ENCODE data around the gene SLC30A3. TPM values are rescaled to one million over a fixed set of nuclear protein-coding genes. Genes with fewer than 3 reads are reported as not detected.

SLC30A3 gene
- total and polyA plus RNA-seq, 10 of the 15 experiments (the other 5 are each of a cell fraction or from before 2014, with no cell fraction given): 0.23 TPM; not detected in 9

DNA sequence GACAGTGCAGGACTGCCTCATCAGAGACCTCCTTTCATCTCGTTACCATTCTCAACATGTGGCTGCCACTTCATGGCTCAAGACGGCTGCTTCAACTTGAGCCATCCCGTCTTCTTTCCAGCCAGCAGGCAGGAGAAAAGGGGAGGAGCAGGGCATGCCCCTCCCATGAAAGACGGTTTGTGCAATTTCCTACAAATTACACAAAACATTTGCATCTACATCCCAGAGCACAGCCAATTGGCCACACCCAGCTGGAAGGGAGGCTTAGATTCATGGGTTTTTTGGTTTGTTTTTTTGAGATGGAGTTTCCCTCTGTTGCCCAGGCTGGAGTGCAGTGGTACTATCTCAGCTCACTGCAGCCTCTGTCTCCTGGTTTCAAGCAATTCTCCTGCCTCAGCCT lies 33.6 kb upstream of the SLC30A3 start (continued):
- TF ChIP-seq, protein P1, sequence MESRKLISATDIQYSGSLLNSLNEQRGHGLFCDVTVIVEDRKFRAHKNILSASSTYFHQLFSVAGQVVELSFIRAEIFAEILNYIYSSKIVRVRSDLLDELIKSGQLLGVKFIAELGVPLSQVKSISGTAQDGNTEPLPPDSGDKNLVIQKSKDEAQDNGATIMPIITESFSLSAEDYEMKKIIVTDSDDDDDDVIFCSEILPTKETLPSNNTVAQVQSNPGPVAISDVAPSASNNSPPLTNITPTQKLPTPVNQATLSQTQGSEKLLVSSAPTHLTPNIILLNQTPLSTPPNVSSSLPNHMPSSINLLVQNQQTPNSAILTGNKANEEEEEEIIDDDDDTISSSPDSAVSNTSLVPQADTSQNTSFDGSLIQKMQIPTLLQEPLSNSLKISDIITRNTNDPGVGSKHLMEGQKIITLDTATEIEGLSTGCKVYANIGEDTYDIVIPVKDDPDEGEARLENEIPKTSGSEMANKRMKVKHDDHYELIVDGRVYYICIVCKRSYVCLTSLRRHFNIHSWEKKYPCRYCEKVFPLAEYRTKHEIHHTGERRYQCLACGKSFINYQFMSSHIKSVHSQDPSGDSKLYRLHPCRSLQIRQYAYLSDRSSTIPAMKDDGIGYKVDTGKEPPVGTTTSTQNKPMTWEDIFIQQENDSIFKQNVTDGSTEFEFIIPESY (IDR thresholded peaks at IDR 0.05): no peak
- no peak for TF ChIP-seq SRF (IDR thresholded peaks at IDR 0.05; ENCODE audit: low read depth in 2 of 2, low read length in 2 of 2)
- TF ChIP-seq, protein P2, sequence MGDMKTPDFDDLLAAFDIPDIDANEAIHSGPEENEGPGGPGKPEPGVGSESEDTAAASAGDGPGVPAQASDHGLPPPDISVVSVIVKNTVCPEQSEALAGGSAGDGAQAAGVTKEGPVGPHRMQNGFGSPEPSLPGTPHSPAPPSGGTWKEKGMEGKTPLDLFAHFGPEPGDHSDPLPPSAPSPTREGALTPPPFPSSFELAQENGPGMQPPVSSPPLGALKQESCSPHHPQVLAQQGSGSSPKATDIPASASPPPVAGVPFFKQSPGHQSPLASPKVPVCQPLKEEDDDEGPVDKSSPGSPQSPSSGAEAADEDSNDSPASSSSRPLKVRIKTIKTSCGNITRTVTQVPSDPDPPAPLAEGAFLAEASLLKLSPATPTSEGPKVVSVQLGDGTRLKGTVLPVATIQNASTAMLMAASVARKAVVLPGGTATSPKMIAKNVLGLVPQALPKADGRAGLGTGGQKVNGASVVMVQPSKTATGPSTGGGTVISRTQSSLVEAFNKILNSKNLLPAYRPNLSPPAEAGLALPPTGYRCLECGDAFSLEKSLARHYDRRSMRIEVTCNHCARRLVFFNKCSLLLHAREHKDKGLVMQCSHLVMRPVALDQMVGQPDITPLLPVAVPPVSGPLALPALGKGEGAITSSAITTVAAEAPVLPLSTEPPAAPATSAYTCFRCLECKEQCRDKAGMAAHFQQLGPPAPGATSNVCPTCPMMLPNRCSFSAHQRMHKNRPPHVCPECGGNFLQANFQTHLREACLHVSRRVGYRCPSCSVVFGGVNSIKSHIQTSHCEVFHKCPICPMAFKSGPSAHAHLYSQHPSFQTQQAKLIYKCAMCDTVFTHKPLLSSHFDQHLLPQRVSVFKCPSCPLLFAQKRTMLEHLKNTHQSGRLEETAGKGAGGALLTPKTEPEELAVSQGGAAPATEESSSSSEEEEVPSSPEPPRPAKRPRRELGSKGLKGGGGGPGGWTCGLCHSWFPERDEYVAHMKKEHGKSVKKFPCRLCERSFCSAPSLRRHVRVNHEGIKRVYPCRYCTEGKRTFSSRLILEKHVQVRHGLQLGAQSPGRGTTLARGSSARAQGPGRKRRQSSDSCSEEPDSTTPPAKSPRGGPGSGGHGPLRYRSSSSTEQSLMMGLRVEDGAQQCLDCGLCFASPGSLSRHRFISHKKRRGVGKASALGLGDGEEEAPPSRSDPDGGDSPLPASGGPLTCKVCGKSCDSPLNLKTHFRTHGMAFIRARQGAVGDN (IDR thresholded peaks at IDR 0.05): no peak
- no peak for TF ChIP-seq ASH2L (IDR thresholded peaks at IDR 0.05; ENCODE audit: borderline replicate concordance, low read depth)

DNA sequence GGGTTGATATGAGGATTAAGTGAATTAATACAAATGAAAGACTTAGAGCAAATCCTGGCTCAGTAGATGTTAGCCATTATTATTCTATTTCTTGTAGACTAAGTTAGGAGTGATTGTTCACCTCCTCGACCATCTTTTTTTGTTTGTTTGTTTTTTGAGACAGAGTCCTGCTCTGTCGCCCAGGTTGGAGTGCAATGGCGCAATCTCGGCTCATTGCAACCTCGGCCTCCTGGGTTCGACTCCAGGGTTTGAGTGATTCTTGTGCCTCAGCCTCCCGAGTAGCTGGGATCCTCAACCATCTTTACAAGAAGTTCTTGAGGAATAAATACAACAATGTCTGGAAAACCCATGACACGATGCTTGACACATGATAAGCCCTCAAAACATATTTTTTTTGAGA lies 32.1 kb upstream of the SLC30A3 start:
- BruUV-seq (replicated peaks): no TSS peak
- Histone ChIP-seq H3K27me3 (replicated peaks in 1 of 2; ENCODE audit: control insufficient read depth in 2 of 2, insufficient read depth in 2 of 2, low read length in 1 of 2) (no peaks in the 10 kb centered on the region; a peak in 2 of 4 replicates), H2AFZ (ENCODE audit: control insufficient read depth, low read depth, low read length) (no peak overlapping the region), H4K20me1 (ENCODE audit: control insufficient read depth, insufficient read depth) (no peaks in the 10 kb centered on the region), H3K9me3 (replicated peaks; ENCODE audit: control insufficient read depth, insufficient read depth, low read length) (no peaks in the 10 kb centered on the region), H3K27ac (ENCODE audit: control insufficient read depth, insufficient read depth) (no peak overlapping the region), H3K36me3 (ENCODE audit: control insufficient read depth in 2 of 2, insufficient read depth in 2 of 2, low read length in 1 of 2) (no peaks in the 10 kb centered on the region), H3K4me2 (ENCODE audit: control insufficient read depth, insufficient read depth) (no peak overlapping the region), H3K79me2 (ENCODE audit: control insufficient read depth, insufficient read depth, low read length) (no peaks in the 10 kb centered on the region), H3K4me3 (no peak overlapping the region), H3K9ac (ENCODE audit: control insufficient read depth, insufficient read depth, low read length) (no peak overlapping the region), H3K4me1 (ENCODE audit: control insufficient read depth, insufficient read depth, low read length) (no peaks in the 10 kb centered on the region)
- TF ChIP-seq ZZZ3 (IDR thresholded peaks at IDR 0.05; ENCODE audit: control insufficient read depth, insufficient read length, low read depth) (no peak), EZH2 (IDR thresholded peaks at IDR 0.05; ENCODE audit: borderline replicate concordance, control insufficient read depth, low read depth, low read length) (no peak), ETV6 (conservative IDR thresholded peaks at IDR 0.05 in 1 of 2, IDR thresholded peaks at IDR 0.05 in 1 of 2; ENCODE audit: borderline replicate concordance in 1 of 2, low read depth in 1 of 2) (no peak), BACH1 (IDR thresholded peaks at IDR 0.05; ENCODE audit: borderline replicate concordance) (no peak), SRF (IDR thresholded peaks at IDR 0.05; ENCODE audit: low read depth in 2 of 2, low read length in 2 of 2) (no peak), NR2C1 (IDR thresholded peaks at IDR 0.05) (no peak), SREBF1 (IDR thresholded peaks at IDR 0.05; ENCODE audit: low read length) (no peak), RBBP5 (conservative IDR thresholded peaks at IDR 0.05) (no peak), EGR1 (IDR thresholded peaks at IDR 0.05; ENCODE audit: borderline replicate concordance in 1 of 2, low read depth in 2 of 2, low read length in 2 of 2) (no peak)
- TF ChIP-seq, protein P3, sequence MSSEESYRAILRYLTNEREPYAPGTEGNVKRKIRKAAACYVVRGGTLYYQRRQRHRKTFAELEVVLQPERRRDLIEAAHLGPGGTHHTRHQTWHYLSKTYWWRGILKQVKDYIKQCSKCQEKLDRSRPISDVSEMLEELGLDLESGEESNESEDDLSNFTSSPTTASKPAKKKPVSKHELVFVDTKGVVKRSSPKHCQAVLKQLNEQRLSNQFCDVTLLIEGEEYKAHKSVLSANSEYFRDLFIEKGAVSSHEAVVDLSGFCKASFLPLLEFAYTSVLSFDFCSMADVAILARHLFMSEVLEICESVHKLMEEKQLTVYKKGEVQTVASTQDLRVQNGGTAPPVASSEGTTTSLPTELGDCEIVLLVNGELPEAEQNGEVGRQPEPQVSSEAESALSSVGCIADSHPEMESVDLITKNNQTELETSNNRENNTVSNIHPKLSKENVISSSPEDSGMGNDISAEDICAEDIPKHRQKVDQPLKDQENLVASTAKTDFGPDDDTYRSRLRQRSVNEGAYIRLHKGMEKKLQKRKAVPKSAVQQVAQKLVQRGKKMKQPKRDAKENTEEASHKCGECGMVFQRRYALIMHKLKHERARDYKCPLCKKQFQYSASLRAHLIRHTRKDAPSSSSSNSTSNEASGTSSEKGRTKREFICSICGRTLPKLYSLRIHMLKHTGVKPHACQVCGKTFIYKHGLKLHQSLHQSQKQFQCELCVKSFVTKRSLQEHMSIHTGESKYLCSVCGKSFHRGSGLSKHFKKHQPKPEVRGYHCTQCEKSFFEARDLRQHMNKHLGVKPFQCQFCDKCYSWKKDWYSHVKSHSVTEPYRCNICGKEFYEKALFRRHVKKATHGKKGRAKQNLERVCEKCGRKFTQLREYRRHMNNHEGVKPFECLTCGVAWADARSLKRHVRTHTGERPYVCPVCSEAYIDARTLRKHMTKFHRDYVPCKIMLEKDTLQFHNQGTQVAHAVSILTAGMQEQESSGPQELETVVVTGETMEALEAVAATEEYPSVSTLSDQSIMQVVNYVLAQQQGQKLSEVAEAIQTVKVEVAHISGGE (CRISPR knock-in tag; IDR thresholded peaks at IDR 0.05): no peak
- intact Hi-C loops (cut with micrococcal nuclease; ENCODE audit: unreplicated experiment): no loop called here
- FAIRE-seq: no peak
- in situ Hi-C loops (cut with MboI): no loop called here
- no peak for DNase-seq (ENCODE audit: low read depth, low spot score)
- ChIA-PET SMC1A (ENCODE audit: uncharacterized antibody, unreplicated experiment) (interaction anchor here (1.6 kb wide), 1 partner anchor 8 kb away, joined by 7 read pairs; no protein-coding TSS in a partner anchor), POLR2A (no interaction called here), RAD21 (ENCODE audit: unreplicated experiment) (interaction anchor here (2.3 kb wide), 1 partner anchor 15 kb away, joined by 8 read pairs; no protein-coding TSS in a partner anchor), CTCF (no interaction called here)
- WGBS (ENCODE audit: insufficient coverage, insufficient replicate concordance, low lambda C conversion rate, missing lambda C conversion rate): 55% methylated on average over 8 of the region's 8 CpGs
- ATAC-seq: no peak

All from GM12878 (cell line).